ENCODE measurements around the gene GRID1.

- no peak for TF ChIP-seq CTCF (IDR thresholded peaks at IDR 0.05)
- no peak for TF ChIP-seq POLR2A (IDR thresholded peaks at IDR 0.05)
These were observed 747.8 kb downstream of the GRID1 start for GRCh38 chr10:85618841-85619240.

Measured in esophagus squamous epithelium (tissue), 4 donors.